Activated CD4-positive, alpha-beta memory T cell treated with anti-CD3 and anti-CD28 coated beads for 36 hours (primary cell): ENCODE data around the gene GNAI2. TPM values are rescaled to one million over a fixed set of nuclear protein-coding genes. Genes with fewer than 3 reads are reported as not detected.
A peak's percentile ranks its signal among the peaks of the same experiment; 100 is the strongest.
"Not testable (repeated sequence)": the region's sequence is repeated elsewhere in the genome, so short reads cannot be mapped to it uniquely, and the experiment has no call there.

ENCODE experiments used
- CTCF ChIA-PET: fragments of 350-600 bp; sonication (Branson Sonifier 250); formaldehyde crosslinking; loops from one replicate; lab custom pipeline; 2021; ENCODE audit warnings: antibody characterized with exemption, inconsistent platforms; lab: Charles Lee
- POLR2A ChIA-PET: fragments of 350-600 bp; sonication (Branson Sonifier 250); formaldehyde crosslinking; loops from one replicate; lab custom pipeline; 2021; ENCODE audit warnings: antibody characterized with exemption; lab: Charles Lee
- DNase-seq: peaks from one replicate; pipeline ENCODE4 v3.0.0-alpha.2; 2020
- H3K27ac Mint-ChIP-seq: one replicate; pipeline ENCODE4 v1.8.0; 2021; ENCODE audit warnings: mixed read lengths
- H3K27me3 Mint-ChIP-seq: one replicate; pipeline ENCODE4 v1.8.0; 2021; ENCODE audit warnings: mixed read lengths
- H3K36me3 Mint-ChIP-seq: one replicate; pipeline ENCODE4 v1.8.0; 2021; ENCODE audit warnings: mixed read lengths
- H3K4me1 Mint-ChIP-seq: one replicate; pipeline ENCODE4 v1.8.0; 2021; ENCODE audit warnings: low read depth, mixed read lengths
- H3K4me3 Mint-ChIP-seq: one replicate; pipeline ENCODE4 v1.8.0; 2021; ENCODE audit warnings: mild to moderate bottlenecking, mixed read lengths
- H3K9me3 Mint-ChIP-seq: one replicate; pipeline ENCODE4 v1.8.0; 2021; ENCODE audit warnings: mixed read lengths
- intact Hi-C: fragments of 100-400 bp; cut with micrococcal nuclease; formaldehyde crosslinking; loops from one replicate; pipeline ENCODE4 v1.15.1; 2023
- total RNA-seq, 2 experiments: library from RNA; stranded (reverse); gene quantifications; one replicate each; pipeline ENCODE4 v1.2.3, GENCODE V29; 2021

GNAI2 gene
- total RNA-seq, 2 experiments from 2014 or later: 346 to 349 TPM

DNA sequence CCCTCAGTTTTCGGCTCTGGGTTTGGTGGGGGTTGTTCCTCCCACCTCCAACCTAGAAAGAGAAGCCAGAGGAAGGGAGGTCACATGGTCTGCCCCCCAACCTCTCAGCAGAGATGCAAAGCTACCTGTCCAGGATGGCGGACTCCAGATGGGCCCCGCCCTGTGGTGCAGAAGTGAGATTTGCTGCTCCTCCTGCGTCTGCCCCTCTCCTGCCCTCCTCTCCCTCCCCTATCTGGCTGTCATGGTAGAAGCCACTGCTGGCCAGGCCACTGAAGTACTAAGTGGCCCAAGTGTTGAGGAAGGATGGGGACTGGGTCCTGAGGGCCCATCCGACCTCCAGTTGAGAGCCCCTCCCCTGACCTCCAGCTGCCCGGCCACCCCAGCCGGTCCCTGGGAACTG is 30.8 kb downstream of the GNAI2 start:
- H3K9me3 Mint-ChIP-seq: no peaks in the 10 kb centered on the region
- peaks cover 3% of the 10 kb centered on the region for H3K4me1 Mint-ChIP-seq
- no peak for DNase-seq
- H3K27me3 Mint-ChIP-seq: no peaks in the 10 kb centered on the region
- no peak overlapping the region for H3K4me3 Mint-ChIP-seq
- H3K36me3 Mint-ChIP-seq: no peaks in the 10 kb centered on the region
- CTCF ChIA-PET: interaction anchor here (0.6 to 1.7 kb wide), 5 partner anchors 20 to 135 kb away, joined by 3 to 8 read pairs (median 3); no protein-coding TSS in a partner anchor
- POLR2A ChIA-PET: interaction anchor here (1.5 kb wide), 1 partner anchor 21 kb away, joined by 6 read pairs; no protein-coding TSS in a partner anchor
- intact Hi-C loops: no loop called here
- H3K27ac Mint-ChIP-seq: no peak overlapping the region

DNA sequence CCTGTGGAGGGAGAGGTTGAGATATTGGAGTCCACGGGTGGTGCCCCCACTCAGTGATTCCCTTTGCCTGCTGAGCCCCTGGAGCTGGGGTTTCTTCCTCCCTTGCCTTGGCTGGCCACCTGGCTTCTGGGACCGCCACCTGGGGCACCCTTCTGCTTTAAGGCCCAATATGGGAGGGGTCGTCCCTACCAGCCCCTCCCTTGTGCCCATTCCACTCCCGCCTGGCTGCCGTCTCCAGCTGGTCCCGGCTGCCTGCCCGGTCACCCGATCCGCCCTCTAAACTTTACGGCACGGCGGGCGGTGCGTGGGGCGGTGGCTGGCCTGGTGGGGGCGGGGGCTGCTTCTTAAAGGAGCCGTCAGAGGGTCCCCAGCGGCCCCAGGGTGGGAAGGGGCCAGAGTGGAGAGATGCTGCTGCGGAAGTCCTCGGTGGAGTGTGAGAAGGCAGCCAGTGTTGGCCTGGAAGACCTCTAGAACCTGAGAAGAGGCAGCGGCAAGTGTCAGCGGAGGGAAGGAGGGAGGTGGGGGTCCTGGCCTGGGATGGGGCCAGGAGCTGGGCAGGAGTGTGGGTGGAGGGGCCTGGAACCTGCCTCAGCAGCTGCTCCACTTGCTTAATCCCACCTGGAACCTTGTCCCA is 31.4 kb downstream of the GNAI2 start:
- H3K27me3 Mint-ChIP-seq: no peaks in the 10 kb centered on the region
- ChIA-PET POLR2A (interaction anchor here (1.5 kb wide), 1 partner anchor 21 kb away, joined by 6 read pairs; no protein-coding TSS in a partner anchor), CTCF (interaction anchor here (0.6 to 1.7 kb wide), 5 partner anchors 21 to 135 kb away, joined by 3 to 8 read pairs (median 3); no protein-coding TSS in a partner anchor)
- H3K36me3 Mint-ChIP-seq: no peaks in the 10 kb centered on the region
- intact Hi-C loops: no loop called here
- H3K4me1 Mint-ChIP-seq: peaks cover 4% of the 10 kb centered on the region
- H3K9me3 Mint-ChIP-seq: no peaks in the 10 kb centered on the region
- H3K4me3 Mint-ChIP-seq: no peak overlapping the region
- no peak for DNase-seq
- H3K27ac Mint-ChIP-seq: no peak overlapping the region

DNA sequence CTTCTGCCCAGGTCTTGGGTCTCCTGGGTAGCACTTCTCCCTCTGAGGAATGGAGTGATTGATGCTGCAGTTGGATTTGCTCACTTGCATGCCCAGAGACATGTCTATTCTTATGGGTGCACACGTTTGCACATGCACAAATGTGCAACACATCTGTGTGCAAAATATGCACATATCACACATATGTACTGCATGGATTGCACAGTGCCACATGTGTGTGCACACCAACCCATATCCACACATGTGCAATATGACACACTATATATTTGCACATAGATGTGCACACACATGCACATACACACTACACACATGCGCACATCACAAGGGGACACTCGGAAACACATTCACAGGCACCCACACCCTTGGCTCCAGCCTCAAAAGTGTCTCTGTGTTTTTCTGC is 32.3 kb downstream of the GNAI2 start:
- POLR2A ChIA-PET: no interaction called here
- CTCF ChIA-PET: interaction anchor here (1.7 kb wide), 1 partner anchor 21 kb away, joined by 8 read pairs; no protein-coding TSS in a partner anchor

DNA sequence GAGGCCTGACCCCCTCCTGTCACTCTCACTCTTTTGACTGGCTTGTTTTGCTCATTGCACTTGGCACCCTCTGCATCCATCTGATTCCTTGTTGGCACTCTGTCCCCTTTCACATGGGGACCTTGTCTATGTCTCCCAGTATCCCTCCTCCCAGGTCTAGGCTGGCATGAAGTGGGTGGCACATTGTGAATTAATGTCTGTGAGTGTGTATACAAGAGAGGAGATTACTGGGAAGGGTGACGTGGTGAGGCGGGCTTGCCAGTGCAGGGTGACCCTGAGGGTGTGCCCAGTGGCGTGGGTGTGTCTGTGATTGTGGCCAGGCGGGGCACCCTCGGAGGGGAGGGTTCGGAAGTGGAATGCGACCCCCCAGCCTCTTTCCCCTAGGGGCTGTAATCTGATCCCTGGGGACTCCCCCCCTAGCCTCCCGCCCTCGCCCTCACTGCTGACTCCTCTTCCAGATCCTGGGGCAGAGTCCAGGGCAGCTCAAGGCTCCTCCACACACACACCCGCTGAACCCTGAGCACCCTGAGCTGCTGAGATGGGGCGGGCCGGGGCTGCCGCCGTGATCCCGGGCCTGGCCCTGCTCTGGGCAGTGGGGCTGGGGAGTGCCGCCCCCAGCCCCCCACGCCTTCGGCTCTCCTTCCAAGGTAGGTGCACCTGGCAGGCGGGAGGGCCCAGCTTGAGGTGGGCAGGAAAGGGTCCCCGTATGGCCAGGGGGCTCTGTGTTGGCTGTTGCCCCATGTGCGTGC is 32.9 kb downstream of the GNAI2 start, which contains the start of gene SEMA3B:
SEMA3B (plus strand) TSS at position 445 of the 749 bp plus-strand sequence; CDS start at position 539, 94 bp downstream.
- no peaks in the 10 kb centered on the region for H3K9me3 Mint-ChIP-seq
- H3K4me3 Mint-ChIP-seq: no peak within 1 kb of the TSS
- peaks cover 12% of the 10 kb centered on the region for H3K4me1 Mint-ChIP-seq
- ChIA-PET CTCF (interaction anchor here (1.0 to 4.3 kb wide), 3 partner anchors 22 to 76 kb away, joined by 5 to 45 read pairs (median 8); partner anchors contain the start of gene GNAT1), POLR2A (no interaction called here)
- H3K27me3 Mint-ChIP-seq: peaks cover 6% of the 10 kb centered on the region
- DNase-seq: no peak
- intact Hi-C loops: no loop called here
- H3K36me3 Mint-ChIP-seq: no peaks in the 10 kb centered on the region
- H3K27ac Mint-ChIP-seq: no peak within 1 kb of the TSS

More for the DNA sequence above, 32.3 kb downstream of the GNAI2 start:
- Mint-ChIP-seq H3K36me3 (no peaks in the 10 kb centered on the region), H3K9me3 (no peaks in the 10 kb centered on the region), H3K4me1 (peaks cover 10% of the 10 kb centered on the region), H3K27ac (no peak overlapping the region), H3K4me3 (no peak overlapping the region), H3K27me3 (peaks cover 5% of the 10 kb centered on the region)
- no peak for DNase-seq
- intact Hi-C loops: no loop called here

DNA sequence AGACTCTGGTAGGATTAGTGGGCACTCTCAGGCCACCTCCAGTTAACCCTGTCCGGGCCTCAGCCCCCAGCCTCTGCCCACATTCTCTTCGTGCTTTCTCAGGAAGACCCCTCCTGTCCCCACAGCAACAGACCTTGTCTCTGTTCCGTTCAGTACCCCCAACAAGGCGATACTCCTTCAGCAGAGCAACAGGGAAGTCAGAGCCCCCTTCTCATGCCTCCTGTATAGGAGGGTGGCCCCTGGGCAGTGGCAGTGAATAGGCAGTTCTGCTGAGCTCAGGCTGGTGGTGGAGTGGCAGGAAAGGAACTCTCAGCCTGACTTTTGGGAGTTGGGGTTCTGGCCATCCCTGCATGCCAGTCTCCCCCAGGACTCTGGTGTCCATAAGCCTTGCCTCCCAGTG is 33.5 kb downstream of the GNAI2 start:
- intact Hi-C loops: no loop called here

DNA sequence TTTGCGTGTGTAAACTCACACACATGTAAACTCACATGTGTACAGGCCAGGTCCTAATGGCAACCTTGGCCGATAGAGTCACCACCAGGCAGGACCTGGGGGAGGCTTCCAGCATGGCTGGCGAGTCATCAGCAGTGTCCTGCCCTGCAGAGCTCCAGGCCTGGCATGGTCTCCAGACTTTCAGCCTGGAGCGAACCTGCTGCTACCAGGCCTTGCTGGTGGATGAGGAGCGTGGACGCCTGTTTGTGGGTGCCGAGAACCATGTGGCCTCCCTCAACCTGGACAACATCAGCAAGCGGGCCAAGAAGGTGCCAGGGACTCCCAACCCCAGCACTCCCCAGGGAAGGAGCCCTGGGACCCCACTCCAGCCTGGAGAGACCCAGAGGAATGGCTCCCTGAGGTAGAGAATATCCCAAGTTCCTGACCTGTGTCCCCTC is 34.0 kb downstream of the GNAI2 start:
- Mint-ChIP-seq H3K9me3 (no peaks in the 10 kb centered on the region), H3K4me1 (peaks cover 21% of the 10 kb centered on the region), H3K36me3 (no peaks in the 10 kb centered on the region), H3K27ac (no peak overlapping the region), H3K4me3 (no peak overlapping the region), H3K27me3 (peaks cover 16% of the 10 kb centered on the region)
- POLR2A ChIA-PET: no interaction called here
- CTCF ChIA-PET: interaction anchor here (1.0 to 4.3 kb wide), 2 partner anchors 24 to 77 kb away, joined by 5 to 45 read pairs; partner anchors contain the start of gene GNAT1
- intact Hi-C loops: loop anchor here (5.0 kb wide), 1 partner anchor 148 kb away; no protein-coding TSS in a partner anchor
- DNase-seq: no peak

More for the DNA sequence above, 33.5 kb downstream of the GNAI2 start:
- no peaks in the 10 kb centered on the region for H3K9me3 Mint-ChIP-seq
- no peaks in the 10 kb centered on the region for H3K36me3 Mint-ChIP-seq
- ChIA-PET CTCF (interaction anchor here (1.0 to 4.3 kb wide), 2 partner anchors 23 to 77 kb away, joined by 5 to 45 read pairs; partner anchors contain the start of gene GNAT1), POLR2A (no interaction called here)
- H3K27ac Mint-ChIP-seq: no peak overlapping the region
- peaks cover 18% of the 10 kb centered on the region for H3K4me1 Mint-ChIP-seq
- H3K27me3 Mint-ChIP-seq: peaks cover 12% of the 10 kb centered on the region
- no peak overlapping the region for H3K4me3 Mint-ChIP-seq
- no peak for DNase-seq

DNA sequence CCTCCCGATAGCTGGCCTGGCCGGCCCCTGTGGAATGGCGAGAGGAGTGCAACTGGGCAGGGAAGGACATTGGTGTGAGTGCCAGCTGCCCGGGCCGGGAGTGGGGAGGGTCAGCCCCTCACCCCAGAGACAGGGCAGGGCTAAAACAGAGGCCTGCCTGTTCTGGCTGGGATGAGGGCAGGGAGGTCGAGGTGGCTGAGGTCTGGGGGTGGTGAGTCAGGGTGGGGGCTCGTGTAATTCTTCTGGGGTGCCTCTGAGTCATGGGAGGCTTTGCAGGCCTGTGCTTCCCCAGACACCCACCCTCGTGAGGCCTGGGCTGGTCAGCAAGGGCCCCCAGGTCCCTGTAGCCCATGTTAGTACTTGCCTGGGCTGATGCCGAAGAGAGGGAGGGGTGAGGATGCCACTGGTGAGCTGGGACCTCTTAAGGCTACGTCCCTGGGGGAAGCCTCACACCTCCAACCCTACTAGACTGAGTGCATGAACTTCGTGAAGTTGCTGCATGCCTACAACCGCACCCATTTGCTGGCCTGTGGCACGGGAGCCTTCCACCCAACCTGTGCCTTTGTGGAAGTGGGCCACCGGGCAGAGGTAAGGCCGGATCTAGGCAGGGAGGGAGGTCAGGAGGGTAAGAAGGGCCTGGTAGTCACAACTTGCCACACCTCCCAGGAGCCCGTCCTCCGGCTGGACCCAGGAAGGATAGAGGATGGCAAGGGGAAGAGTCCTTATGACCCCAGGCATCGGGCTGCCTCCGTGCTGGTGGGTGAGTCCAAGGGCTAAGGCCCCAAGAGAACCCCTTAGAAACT is 34.6 kb downstream of the GNAI2 start:
- Mint-ChIP-seq H3K27me3 (peaks cover 22% of the 10 kb centered on the region), H3K27ac (no peak overlapping the region), H3K4me3 (no peak overlapping the region), H3K4me1 (peaks cover 27% of the 10 kb centered on the region), H3K9me3 (no peaks in the 10 kb centered on the region), H3K36me3 (no peaks in the 10 kb centered on the region)
- ChIA-PET POLR2A (interaction anchor here (0.9 kb wide), 1 partner anchor 13 kb away, joined by 3 read pairs; no protein-coding TSS in a partner anchor), CTCF (interaction anchor here (0.6 to 5.0 kb wide), 4 partner anchors 10 to 78 kb away, joined by 3 to 45 read pairs (median 25); partner anchors contain the start of gene GNAT1)
- DNase-seq: no peak
- intact Hi-C loops: loop anchor here (5.0 kb wide), 1 partner anchor 148 kb away; no protein-coding TSS in a partner anchor

DNA sequence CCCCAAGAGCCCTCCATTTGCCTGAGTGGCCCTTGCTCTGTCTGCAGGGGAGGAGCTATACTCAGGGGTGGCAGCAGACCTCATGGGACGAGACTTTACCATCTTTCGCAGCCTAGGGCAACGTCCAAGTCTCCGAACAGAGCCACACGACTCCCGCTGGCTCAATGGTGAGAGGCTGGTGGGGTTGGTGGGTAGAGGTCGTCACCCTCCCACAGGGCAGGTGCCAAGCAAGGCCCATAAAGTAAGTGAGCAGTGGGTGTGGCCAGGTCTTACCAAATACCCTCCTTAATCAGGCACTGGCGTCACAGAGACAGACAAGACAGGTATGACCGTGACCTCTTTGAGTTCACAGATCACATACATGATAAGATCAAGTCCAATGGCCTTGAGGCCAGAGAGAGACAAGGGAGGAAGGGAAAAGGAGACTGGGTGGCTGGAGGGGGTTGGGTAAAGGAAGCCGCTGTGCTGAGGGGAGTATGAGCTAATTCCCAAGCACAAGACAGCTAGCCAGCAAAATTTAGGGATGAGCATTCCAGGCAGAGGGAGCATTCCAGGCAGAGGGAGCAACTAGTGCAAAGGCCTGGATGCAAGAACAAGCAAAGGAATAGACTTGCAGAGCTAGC is 35.4 kb downstream of the GNAI2 start:
- DNase-seq: no peak
- intact Hi-C loops: loop anchor here (5.0 kb wide), 1 partner anchor 149 kb away; no protein-coding TSS in a partner anchor
- H3K4me1 Mint-ChIP-seq: peaks cover 32% of the 10 kb centered on the region
- ChIA-PET CTCF (interaction anchor here (0.6 to 5.0 kb wide), 9 partner anchors 11 to 78 kb away, joined by 3 to 45 read pairs (median 4); partner anchors contain the start of genes GNAT1 and IFRD2), POLR2A (interaction anchor here (0.9 kb wide), 1 partner anchor 13 kb away, joined by 3 read pairs; no protein-coding TSS in a partner anchor)
- H3K4me3 Mint-ChIP-seq: no peak overlapping the region
- peaks cover 27% of the 10 kb centered on the region for H3K27me3 Mint-ChIP-seq
- H3K9me3 Mint-ChIP-seq: no peaks in the 10 kb centered on the region
- no peak overlapping the region for H3K27ac Mint-ChIP-seq
- H3K36me3 Mint-ChIP-seq: no peaks in the 10 kb centered on the region

DNA sequence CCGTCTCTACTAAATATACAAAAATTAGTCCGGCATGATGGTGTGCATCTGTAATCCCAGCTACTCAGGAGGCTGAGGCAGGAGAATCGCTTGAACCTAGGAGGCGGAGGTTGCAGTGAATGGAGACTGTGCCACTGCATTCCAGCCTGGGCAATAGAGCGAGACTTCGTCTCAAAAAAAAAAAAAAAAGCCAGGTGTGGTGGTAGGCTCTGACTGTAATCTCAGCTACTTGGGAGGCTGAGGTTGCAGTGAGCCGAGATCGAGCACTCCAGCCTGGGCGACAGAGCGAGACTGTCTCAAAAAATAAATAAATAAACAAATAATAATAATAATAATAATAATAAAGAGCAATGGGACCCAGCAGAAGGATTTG is 36.5 kb downstream of the GNAI2 start:
- not testable (repeated sequence) for H3K9me3 Mint-ChIP-seq

DNA sequence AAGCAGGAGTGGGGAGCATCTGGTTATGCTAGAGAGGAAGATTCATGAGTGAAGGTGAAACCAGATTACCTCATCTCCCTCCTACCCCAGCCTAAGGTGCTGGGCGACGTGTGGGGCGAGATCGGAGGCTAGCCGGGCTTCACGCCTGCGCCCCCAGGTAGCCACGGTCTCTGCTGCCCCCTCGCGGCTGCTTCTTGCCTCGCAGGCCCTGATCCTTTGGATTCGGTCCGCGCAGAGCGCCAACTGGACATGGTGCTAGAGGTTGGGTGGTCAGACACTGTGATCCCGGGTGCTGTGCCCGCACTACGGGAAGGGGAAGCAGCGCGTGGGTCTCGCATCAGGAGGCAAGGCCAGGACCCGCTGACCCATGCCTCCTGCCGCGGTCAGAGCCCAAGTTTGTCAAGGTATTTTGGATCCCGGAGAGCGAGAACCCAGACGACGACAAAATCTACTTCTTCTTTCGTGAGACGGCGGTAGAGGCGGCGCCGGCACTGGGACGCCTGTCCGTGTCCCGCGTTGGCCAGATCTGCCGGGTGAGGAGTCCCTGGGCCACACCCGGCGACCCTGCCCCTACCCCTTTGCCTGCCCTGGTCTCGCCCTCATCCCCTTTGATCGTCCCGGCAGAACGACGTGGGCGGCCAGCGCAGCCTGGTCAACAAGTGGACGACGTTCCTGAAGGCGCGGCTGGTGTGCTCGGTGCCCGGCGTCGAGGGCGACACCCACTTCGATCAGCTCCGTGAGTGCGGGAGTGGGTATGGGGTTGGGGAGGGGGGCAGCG is 37.1 kb downstream of the GNAI2 start:
- intact Hi-C loops: loop anchor here (1.0 to 5.0 kb wide), 4 partner anchors 27 to 151 kb away; no protein-coding TSS in a partner anchor
- Mint-ChIP-seq H3K4me3 (peak overlapping the region; percentile 38), H3K9me3 (no peaks in the 10 kb centered on the region), H3K36me3 (no peaks in the 10 kb centered on the region), H3K27me3 (peaks cover 27% of the 10 kb centered on the region), H3K27ac (no peak overlapping the region), H3K4me1 (peaks cover 32% of the 10 kb centered on the region)
- ChIA-PET CTCF (interaction anchor here (0.7 to 5.0 kb wide), 6 partner anchors 38 to 86 kb away, joined by 3 to 45 read pairs (median 8); partner anchors contain the start of genes GNAI2 and GNAT1), POLR2A (no interaction called here)
- DNase-seq: peak; percentile 94

More for the DNA sequence above, 36.5 kb downstream of the GNAI2 start:
- intact Hi-C loops: loop anchor here (5.0 kb wide), 1 partner anchor 150 kb away; no protein-coding TSS in a partner anchor
- CTCF ChIA-PET: interaction anchor here (0.6 to 5.0 kb wide), 13 partner anchors 12 to 165 kb away, joined by 3 to 45 read pairs (median 3); partner anchors contain the start of genes GNAT1 and IFRD2
- DNase-seq, H3K27ac Mint-ChIP-seq, H3K36me3 Mint-ChIP-seq, POLR2A ChIA-PET, H3K4me3 Mint-ChIP-seq: not testable (repeated sequence)
- Mint-ChIP-seq H3K4me1 (peaks cover 32% of the 10 kb centered on the region), H3K27me3 (peaks cover 27% of the 10 kb centered on the region)
